Measurements from ENCODE around the gene PIEZO2.

The PIEZO2 gene

DNA sequence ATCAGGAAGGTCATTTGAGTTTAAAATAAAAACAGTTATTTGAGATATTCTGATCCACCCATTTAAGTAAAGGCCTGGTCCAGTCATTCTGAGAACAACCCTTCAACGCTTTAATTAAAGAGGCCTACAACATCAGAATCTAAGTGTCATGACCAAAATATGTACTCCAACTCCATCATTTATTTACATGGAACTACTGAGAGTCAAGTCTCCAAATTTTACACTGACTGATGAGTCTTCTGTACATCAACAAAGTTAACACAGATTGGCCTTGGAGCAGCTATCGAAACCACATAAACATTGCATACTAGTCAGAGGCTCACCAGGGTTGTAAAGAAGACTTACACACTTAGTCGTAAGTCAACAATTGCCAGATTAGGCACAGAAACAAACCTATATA, 37.1 kb downstream of the PIEZO2 start:
- TF ChIP-seq TOX (CRISPR knock-in tag; IDR thresholded peaks at IDR 0.05; ENCODE audit: borderline replicate concordance) (no peak), OSR1 (CRISPR knock-in tag; IDR thresholded peaks at IDR 0.05) (no peak), CSDC2 (CRISPR knock-in tag; IDR thresholded peaks at IDR 0.05) (no peak), RARB (CRISPR knock-in tag; IDR thresholded peaks at IDR 0.05) (no peak), ISL1 (CRISPR knock-in tag; IDR thresholded peaks at IDR 0.05) (no peak), ESRRG (CRISPR knock-in tag; IDR thresholded peaks at IDR 0.05) (no peak), PPARA (CRISPR knock-in tag; IDR thresholded peaks at IDR 0.05; ENCODE audit: borderline replicate concordance) (no peak), ZFP30 (CRISPR knock-in tag; IDR thresholded peaks at IDR 0.05) (no peak), ZNF8 (CRISPR knock-in tag; IDR thresholded peaks at IDR 0.05) (no peak)
- TF ChIP-seq, protein P1, sequence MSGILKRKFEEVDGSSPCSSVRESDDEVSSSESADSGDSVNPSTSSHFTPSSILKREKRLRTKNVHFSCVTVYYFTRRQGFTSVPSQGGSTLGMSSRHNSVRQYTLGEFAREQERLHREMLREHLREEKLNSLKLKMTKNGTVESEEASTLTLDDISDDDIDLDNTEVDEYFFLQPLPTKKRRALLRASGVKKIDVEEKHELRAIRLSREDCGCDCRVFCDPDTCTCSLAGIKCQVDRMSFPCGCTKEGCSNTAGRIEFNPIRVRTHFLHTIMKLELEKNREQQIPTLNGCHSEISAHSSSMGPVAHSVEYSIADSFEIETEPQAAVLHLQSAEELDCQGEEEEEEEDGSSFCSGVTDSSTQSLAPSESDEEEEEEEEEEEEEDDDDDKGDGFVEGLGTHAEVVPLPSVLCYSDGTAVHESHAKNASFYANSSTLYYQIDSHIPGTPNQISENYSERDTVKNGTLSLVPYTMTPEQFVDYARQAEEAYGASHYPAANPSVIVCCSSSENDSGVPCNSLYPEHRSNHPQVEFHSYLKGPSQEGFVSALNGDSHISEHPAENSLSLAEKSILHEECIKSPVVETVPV (CRISPR knock-in tag; IDR thresholded peaks at IDR 0.05), result no peak
- TF ChIP-seq, protein P2, sequence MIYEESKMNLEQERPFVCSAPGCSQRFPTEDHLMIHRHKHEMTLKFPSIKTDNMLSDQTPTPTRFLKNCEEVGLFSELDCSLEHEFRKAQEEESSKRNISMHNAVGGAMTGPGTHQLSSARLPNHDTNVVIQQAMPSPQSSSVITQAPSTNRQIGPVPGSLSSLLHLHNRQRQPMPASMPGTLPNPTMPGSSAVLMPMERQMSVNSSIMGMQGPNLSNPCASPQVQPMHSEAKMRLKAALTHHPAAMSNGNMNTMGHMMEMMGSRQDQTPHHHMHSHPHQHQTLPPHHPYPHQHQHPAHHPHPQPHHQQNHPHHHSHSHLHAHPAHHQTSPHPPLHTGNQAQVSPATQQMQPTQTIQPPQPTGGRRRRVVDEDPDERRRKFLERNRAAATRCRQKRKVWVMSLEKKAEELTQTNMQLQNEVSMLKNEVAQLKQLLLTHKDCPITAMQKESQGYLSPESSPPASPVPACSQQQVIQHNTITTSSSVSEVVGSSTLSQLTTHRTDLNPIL (CRISPR knock-in tag; IDR thresholded peaks at IDR 0.05; ENCODE audit: low read depth), result no peak
- TF ChIP-seq, protein P3, sequence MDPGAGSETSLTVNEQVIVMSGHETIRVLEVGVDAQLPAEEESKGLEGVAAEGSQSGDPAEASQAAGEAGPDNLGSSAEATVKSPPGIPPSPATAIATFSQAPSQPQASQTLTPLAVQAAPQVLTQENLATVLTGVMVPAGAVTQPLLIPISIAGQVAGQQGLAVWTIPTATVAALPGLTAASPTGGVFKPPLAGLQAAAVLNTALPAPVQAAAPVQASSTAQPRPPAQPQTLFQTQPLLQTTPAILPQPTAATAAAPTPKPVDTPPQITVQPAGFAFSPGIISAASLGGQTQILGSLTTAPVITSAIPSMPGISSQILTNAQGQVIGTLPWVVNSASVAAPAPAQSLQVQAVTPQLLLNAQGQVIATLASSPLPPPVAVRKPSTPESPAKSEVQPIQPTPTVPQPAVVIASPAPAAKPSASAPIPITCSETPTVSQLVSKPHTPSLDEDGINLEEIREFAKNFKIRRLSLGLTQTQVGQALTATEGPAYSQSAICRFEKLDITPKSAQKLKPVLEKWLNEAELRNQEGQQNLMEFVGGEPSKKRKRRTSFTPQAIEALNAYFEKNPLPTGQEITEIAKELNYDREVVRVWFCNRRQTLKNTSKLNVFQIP (CRISPR knock-in tag; IDR thresholded peaks at IDR 0.05; ENCODE audit: borderline replicate concordance, low read depth), result no peak
- no peak for ATAC-seq

DNA sequence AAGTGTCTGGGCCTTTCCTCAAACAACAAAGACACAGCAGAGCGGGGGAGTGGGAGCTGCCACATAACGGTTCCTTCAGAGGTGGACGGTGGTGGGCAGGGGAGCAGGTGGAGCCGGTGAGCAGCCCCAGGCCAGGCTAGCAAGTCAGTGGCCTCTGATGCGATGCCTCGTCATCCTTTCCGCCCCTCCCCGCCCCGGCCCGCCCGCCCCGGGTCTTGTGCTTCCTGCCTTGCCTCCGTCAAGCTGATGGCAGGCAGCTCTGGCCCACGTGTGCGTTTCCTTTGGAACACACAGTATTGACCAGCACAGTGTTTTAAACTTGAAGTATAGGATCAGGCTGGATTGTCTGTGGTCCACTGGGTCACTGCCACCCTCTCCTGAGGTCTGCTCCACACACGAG, 38.9 kb downstream of the PIEZO2 start:
- ATAC-seq, result no peak
- no peak for TF ChIP-seq TCF4 (CRISPR knock-in tag; IDR thresholded peaks at IDR 0.05; ENCODE audit: borderline replicate concordance)
- TF ChIP-seq GLIS3 (CRISPR knock-in tag; IDR thresholded peaks at IDR 0.05), result no peak
- no peak for TF ChIP-seq ISL1 (CRISPR knock-in tag; IDR thresholded peaks at IDR 0.05)
- no peak for TF ChIP-seq ARNTL (CRISPR knock-in tag; IDR thresholded peaks at IDR 0.05; ENCODE audit: borderline replicate concordance, low read depth)
- TF ChIP-seq BACH2 (CRISPR knock-in tag; IDR thresholded peaks at IDR 0.05; ENCODE audit: borderline replicate concordance), result no peak
- TF ChIP-seq ZC3H10 (CRISPR knock-in tag; IDR thresholded peaks at IDR 0.05), result no peak
- no peak for TF ChIP-seq ZNF565 (CRISPR knock-in tag; conservative IDR thresholded peaks at IDR 0.05; ENCODE audit: low read depth)
- TF ChIP-seq ESRRG (CRISPR knock-in tag; IDR thresholded peaks at IDR 0.05), result no peak
- no peak for TF ChIP-seq RARB (CRISPR knock-in tag; IDR thresholded peaks at IDR 0.05)
- no peak for TF ChIP-seq PPARA (CRISPR knock-in tag; IDR thresholded peaks at IDR 0.05; ENCODE audit: borderline replicate concordance)
- TF ChIP-seq ZNF70 (CRISPR knock-in tag; IDR thresholded peaks at IDR 0.05), result no peak
- TF ChIP-seq, protein P2 (CRISPR knock-in tag; IDR thresholded peaks at IDR 0.05; ENCODE audit: low read depth), result no peak
- TF ChIP-seq, protein P1 (CRISPR knock-in tag; IDR thresholded peaks at IDR 0.05), result no peak
- TF ChIP-seq ZFP3 (CRISPR knock-in tag; IDR thresholded peaks at IDR 0.05), result no peak
- TF ChIP-seq, protein P4, sequence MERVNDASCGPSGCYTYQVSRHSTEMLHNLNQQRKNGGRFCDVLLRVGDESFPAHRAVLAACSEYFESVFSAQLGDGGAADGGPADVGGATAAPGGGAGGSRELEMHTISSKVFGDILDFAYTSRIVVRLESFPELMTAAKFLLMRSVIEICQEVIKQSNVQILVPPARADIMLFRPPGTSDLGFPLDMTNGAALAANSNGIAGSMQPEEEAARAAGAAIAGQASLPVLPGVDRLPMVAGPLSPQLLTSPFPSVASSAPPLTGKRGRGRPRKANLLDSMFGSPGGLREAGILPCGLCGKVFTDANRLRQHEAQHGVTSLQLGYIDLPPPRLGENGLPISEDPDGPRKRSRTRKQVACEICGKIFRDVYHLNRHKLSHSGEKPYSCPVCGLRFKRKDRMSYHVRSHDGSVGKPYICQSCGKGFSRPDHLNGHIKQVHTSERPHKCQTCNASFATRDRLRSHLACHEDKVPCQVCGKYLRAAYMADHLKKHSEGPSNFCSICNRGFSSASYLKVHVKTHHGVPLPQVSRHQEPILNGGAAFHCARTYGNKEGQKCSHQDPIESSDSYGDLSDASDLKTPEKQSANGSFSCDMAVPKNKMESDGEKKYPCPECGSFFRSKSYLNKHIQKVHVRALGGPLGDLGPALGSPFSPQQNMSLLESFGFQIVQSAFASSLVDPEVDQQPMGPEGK (CRISPR knock-in tag; IDR thresholded peaks at IDR 0.05; ENCODE audit: borderline replicate concordance), result no peak
- TF ChIP-seq ZNF8 (CRISPR knock-in tag; IDR thresholded peaks at IDR 0.05), result no peak
- TF ChIP-seq TOX (CRISPR knock-in tag; IDR thresholded peaks at IDR 0.05; ENCODE audit: borderline replicate concordance), result no peak
- TF ChIP-seq, protein P3 (CRISPR knock-in tag; IDR thresholded peaks at IDR 0.05; ENCODE audit: borderline replicate concordance, low read depth), result no peak
- TF ChIP-seq, protein P5, sequence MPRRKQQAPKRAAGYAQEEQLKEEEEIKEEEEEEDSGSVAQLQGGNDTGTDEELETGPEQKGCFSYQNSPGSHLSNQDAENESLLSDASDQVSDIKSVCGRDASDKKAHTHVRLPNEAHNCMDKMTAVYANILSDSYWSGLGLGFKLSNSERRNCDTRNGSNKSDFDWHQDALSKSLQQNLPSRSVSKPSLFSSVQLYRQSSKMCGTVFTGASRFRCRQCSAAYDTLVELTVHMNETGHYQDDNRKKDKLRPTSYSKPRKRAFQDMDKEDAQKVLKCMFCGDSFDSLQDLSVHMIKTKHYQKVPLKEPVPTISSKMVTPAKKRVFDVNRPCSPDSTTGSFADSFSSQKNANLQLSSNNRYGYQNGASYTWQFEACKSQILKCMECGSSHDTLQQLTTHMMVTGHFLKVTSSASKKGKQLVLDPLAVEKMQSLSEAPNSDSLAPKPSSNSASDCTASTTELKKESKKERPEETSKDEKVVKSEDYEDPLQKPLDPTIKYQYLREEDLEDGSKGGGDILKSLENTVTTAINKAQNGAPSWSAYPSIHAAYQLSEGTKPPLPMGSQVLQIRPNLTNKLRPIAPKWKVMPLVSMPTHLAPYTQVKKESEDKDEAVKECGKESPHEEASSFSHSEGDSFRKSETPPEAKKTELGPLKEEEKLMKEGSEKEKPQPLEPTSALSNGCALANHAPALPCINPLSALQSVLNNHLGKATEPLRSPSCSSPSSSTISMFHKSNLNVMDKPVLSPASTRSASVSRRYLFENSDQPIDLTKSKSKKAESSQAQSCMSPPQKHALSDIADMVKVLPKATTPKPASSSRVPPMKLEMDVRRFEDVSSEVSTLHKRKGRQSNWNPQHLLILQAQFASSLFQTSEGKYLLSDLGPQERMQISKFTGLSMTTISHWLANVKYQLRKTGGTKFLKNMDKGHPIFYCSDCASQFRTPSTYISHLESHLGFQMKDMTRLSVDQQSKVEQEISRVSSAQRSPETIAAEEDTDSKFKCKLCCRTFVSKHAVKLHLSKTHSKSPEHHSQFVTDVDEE (CRISPR knock-in tag; IDR thresholded peaks at IDR 0.05), result no peak

Measured in SK-N-SH treated with all-trans-retinoic acid at 6 μM for 48 hours (cell line).